Cardiac muscle cell (in vitro differentiated cells and primary cell): ENCODE results near the gene TMEM94. TPM values are rescaled to one million over a fixed set of nuclear protein-coding genes. Genes with fewer than 3 reads are reported as not detected.

Experiments
- DNase-seq, 2 donors: peaks; one replicate each; pipeline versions ENCODE4 v3.0.0 to v3.0.0-alpha.2; 2010 to 2017; ENCODE audit warnings: low read depth in 1 of 2, low spot score in 1 of 2
- H3K27ac ChIP-seq: fragments of 200-600 bp; sonication (generic); 2 replicates; pipeline ENCODE4 v1.5.1; 2016
- H3K27me3 ChIP-seq: fragments of 200-600 bp; sonication (generic); 2 replicates; pipeline ENCODE4 v1.6.0; 2016; ENCODE audit warnings: control low read depth
- H3K36me3 ChIP-seq: fragments of 200-600 bp; sonication (generic); 2 replicates; pipeline ENCODE4 v1.5.1; 2016; ENCODE audit warnings: control low read depth
- H3K4me1 ChIP-seq: fragments of 200-600 bp; sonication (generic); 2 replicates; pipeline ENCODE4 v1.8.1; 2017; ENCODE audit warnings: low read depth, mild to moderate bottlenecking, mixed run types
- H3K4me3 ChIP-seq: fragments of 200-600 bp; sonication (generic); 2 replicates; pipeline ENCODE4 v1.5.1; 2016; ENCODE audit warnings: mild to moderate bottlenecking
- H3K9me3 ChIP-seq: fragments of 200-600 bp; sonication (generic); 2 replicates; pipeline ENCODE4 v1.5.1; 2017; ENCODE audit warnings: low read depth, mild to moderate bottlenecking, control low read depth
- CTCF ChIP-seq: IDR thresholded peaks from 2 replicates; pipeline ENCODE4 v1.5.1; 2012; ENCODE audit warnings: low read depth, mild to moderate bottlenecking, low read length
- polyA plus RNA-seq: library from polyadenylated mRNA; unstranded; fragments of >200 nt; fragmentation: Nextera tagmentation; extraction: Ambion mirVana; gene quantifications from 2 replicates; pipeline ENCODE4 v1.2.1, GENCODE V29; 2016
- total RNA-seq: library from RNA; depleted of rRNA; stranded (reverse); fragments of >200 nt; gene quantifications from 2 replicates; pipeline ENCODE4 v1.2.3, GENCODE V29; 2016

TMEM94 gene
- total and polyA plus RNA-seq, 2 experiments from 2014 or later: 74.2 to 105 TPM

GRCh38 chr17:75546181-75546580, 89.7 kb downstream of the TMEM94 start:
- no peaks in the 10 kb centered on the region for H3K9me3 ChIP-seq
- no peak overlapping the region for H3K4me3 ChIP-seq
- no peak for DNase-seq
- no peaks in the 10 kb centered on the region for H3K36me3 ChIP-seq
- no peak for TF ChIP-seq CTCF
- H3K27me3 ChIP-seq: no peaks in the 10 kb centered on the region
- H3K4me1 ChIP-seq: peaks cover 17% of the 10 kb centered on the region
- peak overlapping the region; percentile 51 for H3K27ac ChIP-seq

GRCh38 chr17:75547091-75547490, 90.7 kb downstream of the TMEM94 start:
- DNase-seq: no peak
- Histone ChIP-seq H3K27me3 (no peaks in the 10 kb centered on the region), H3K36me3 (no peaks in the 10 kb centered on the region), H3K27ac (no peak overlapping the region), H3K4me1 (peaks cover 15% of the 10 kb centered on the region), H3K4me3 (no peak overlapping the region), H3K9me3 (no peaks in the 10 kb centered on the region)
- TF ChIP-seq CTCF: no peak

GRCh38 chr17:75548813-75549212, 92.4 kb downstream of the TMEM94 start:
- Histone ChIP-seq H3K4me1 (peaks cover 28% of the 10 kb centered on the region), H3K4me3 (no peak overlapping the region), H3K9me3 (no peaks in the 10 kb centered on the region), H3K27ac (peak overlapping the region; percentile 88), H3K36me3 (no peaks in the 10 kb centered on the region), H3K27me3 (no peaks in the 10 kb centered on the region)
- TF ChIP-seq CTCF: no peak
- no peak for DNase-seq

Other genes with a start within 250 kb of the TMEM94 start
- gene GGA3, start 195.0 kb upstream of the TMEM94 start, total RNA-seq: 33.5 and 35.3 TPM in 2 replicates
- 25.6 and 30.0 TPM in 2 replicates for gene GGA3, start 195.0 kb upstream of the TMEM94 start, polyA plus RNA-seq
- 64.8 and 81.6 TPM in 2 replicates for gene MRPS7, start 194.8 kb upstream of the TMEM94 start, total RNA-seq
- 179 and 198 TPM in 2 replicates for gene MRPS7, start 194.8 kb upstream of the TMEM94 start, polyA plus RNA-seq
- gene MIF4GD, start 185.4 kb upstream of the TMEM94 start, total RNA-seq: 35.6 and 47.9 TPM in 2 replicates
- 75.4 and 75.8 TPM in 2 replicates for gene MIF4GD, start 185.4 kb upstream of the TMEM94 start, polyA plus RNA-seq
- 8.9 and 13.2 TPM in 2 replicates for gene SLC25A19, start 167.2 kb upstream of the TMEM94 start, total RNA-seq
- gene SLC25A19, start 167.2 kb upstream of the TMEM94 start, polyA plus RNA-seq: 12.2 and 17.7 TPM in 2 replicates
- gene GRB2, start 51.0 kb upstream of the TMEM94 start, total RNA-seq: 113 and 198 TPM in 2 replicates
- gene GRB2, start 51.0 kb upstream of the TMEM94 start, polyA plus RNA-seq: 115 and 132 TPM in 2 replicates
- 24.4 and 31.2 TPM in 2 replicates for gene CASKIN2, start 58.9 kb downstream of the TMEM94 start, total RNA-seq
- gene CASKIN2, start 58.9 kb downstream of the TMEM94 start, polyA plus RNA-seq: 18.1 and 27.3 TPM in 2 replicates
- 70.5 and 88.8 TPM in 2 replicates for gene TSEN54, start 59.9 kb downstream of the TMEM94 start, total RNA-seq
- 52.8 and 64.4 TPM in 2 replicates for gene TSEN54, start 59.9 kb downstream of the TMEM94 start, polyA plus RNA-seq
- gene LLGL2, start 69.1 kb downstream of the TMEM94 start, total RNA-seq: 28.1 and 40.3 TPM in 2 replicates
- 35.2 and 45.5 TPM in 2 replicates for gene LLGL2, start 69.1 kb downstream of the TMEM94 start, polyA plus RNA-seq
- 15.3 and 101 TPM in 2 replicates for gene MYO15B, start 131.2 kb downstream of the TMEM94 start, total RNA-seq
- 21.3 and 49.2 TPM in 2 replicates for gene MYO15B, start 131.2 kb downstream of the TMEM94 start, polyA plus RNA-seq
- 0.11 and 0.89 TPM in 2 replicates for gene SMIM5, start 176.8 kb downstream of the TMEM94 start, total RNA-seq
- 0.42 and 0.60 TPM in 2 replicates for gene SMIM5, start 176.8 kb downstream of the TMEM94 start, polyA plus RNA-seq
- gene RECQL5, start 210.5 kb downstream of the TMEM94 start, total RNA-seq: 21.0 and 43.1 TPM in 2 replicates
- gene RECQL5, start 210.5 kb downstream of the TMEM94 start, polyA plus RNA-seq: 28.6 and 47.4 TPM in 2 replicates
- gene SAP30BP, start 210.7 kb downstream of the TMEM94 start, total RNA-seq: 40.1 and 50.8 TPM in 2 replicates
- 106 and 134 TPM in 2 replicates for gene SAP30BP, start 210.7 kb downstream of the TMEM94 start, polyA plus RNA-seq